Body of pancreas (tissue), 4 donors: ENCODE results near the gene SLC6A17.

ENCODE experiments used
- CTCF ChIP-seq, 7 experiments: fragments of 450-650 bp in 4 of 7; fragments of 200-600 bp in 3 of 7; sonication (generic) in 3 of 7; IDR thresholded peaks; one replicate each; pipeline ENCODE4 v1.5.1; 2016 to 2019; ENCODE audit warnings: antibody characterized with exemption in 7 of 7
- POLR2A ChIP-seq, 3 donors: fragments of 450-650 bp; IDR thresholded peaks; one replicate each; pipeline ENCODE4 v1.6.1; 2016; ENCODE audit warnings: antibody characterized with exemption in 3 of 3, mild to moderate bottlenecking in 2 of 3

- TF ChIP-seq POLR2A (IDR thresholded peaks at IDR 0.05) (no peak), CTCF (IDR thresholded peaks at IDR 0.05) (no peak)
Observed at GRCh38 chr1:110229348-110230001, 79.2 kb downstream of the SLC6A17 start.
